Neural progenitor cell (in vitro differentiated cells): ENCODE measurements around the gene DLG2. TPM values are rescaled to one million over a fixed set of nuclear protein-coding genes. Genes with fewer than 3 reads are reported as not detected.

ENCODE experiments used
- DNase-seq: peaks from one replicate; pipeline ENCODE4 v3.0.0-alpha.2; 2016; ENCODE audit warnings: low spot score
- H2AFZ ChIP-seq: fragments of 200-600 bp; sonication (generic); replicated peaks from 2 replicates; pipeline ENCODE4 v1.6.1; 2016; ENCODE audit warnings: antibody characterized with exemption
- H3F3A ChIP-seq: fragments of 200-600 bp; sonication (generic); 2 replicates; pipeline ENCODE4 v1.6.1; 2016; ENCODE audit warnings: antibody characterized with exemption, low read depth
- H3K27ac ChIP-seq: fragments of 200-600 bp; sonication (generic); 2 replicates; pipeline ENCODE4 v1.5.1; 2016; ENCODE audit warnings: mild to moderate bottlenecking
- H3K27me3 ChIP-seq: fragments of 200-600 bp; sonication (generic); 2 replicates; pipeline ENCODE4 v1.6.1; 2016; ENCODE audit warnings: mild to moderate bottlenecking, moderate library complexity
- H3K36me3 ChIP-seq: fragments of 200-600 bp; sonication (generic); 2 replicates; pipeline ENCODE4 v1.5.1; 2016
- H3K4me1 ChIP-seq: fragments of 200-600 bp; sonication (generic); 2 replicates; pipeline ENCODE4 v1.6.1; 2016; ENCODE audit warnings: mixed run types
- H3K4me2 ChIP-seq: fragments of 200-600 bp; sonication (generic); 2 replicates; pipeline ENCODE4 v1.6.1; 2016
- H3K4me3 ChIP-seq: fragments of 200-600 bp; sonication (generic); 2 replicates; pipeline ENCODE4 v1.5.1; 2016
- H3K79me2 ChIP-seq: fragments of 200-600 bp; sonication (generic); 2 replicates; pipeline ENCODE4 v1.6.1; 2016; ENCODE audit warnings: low read depth
- H3K9ac ChIP-seq: fragments of 200-600 bp; sonication (generic); 2 replicates; pipeline ENCODE4 v1.6.1; 2016
- H3K9me3 ChIP-seq: fragments of 200-600 bp; sonication (generic); 2 replicates; pipeline ENCODE4 v1.5.1; 2016; ENCODE audit warnings: low read depth
- H4K20me1 ChIP-seq: fragments of 200-600 bp; sonication (generic); 2 replicates; pipeline ENCODE4 v1.6.1; 2016; ENCODE audit warnings: low read depth
- H3K27ac Mint-ChIP-seq: 3 replicates; pipeline ENCODE4 v1.8.0; 2021; ENCODE audit warnings: mixed read lengths
- H3K27me3 Mint-ChIP-seq: 2 replicates; pipeline ENCODE4 v1.8.0; 2022; ENCODE audit warnings: low read depth, mild to moderate bottlenecking, inconsistent platforms, moderate library complexity, mixed read lengths; ENCODE audit not compliant: insufficient read depth
- H3K36me3 Mint-ChIP-seq: 3 replicates; pipeline ENCODE4 v1.8.0; 2021; ENCODE audit warnings: mixed read lengths
- H3K4me1 Mint-ChIP-seq: 3 replicates; pipeline ENCODE4 v1.8.0; 2021; ENCODE audit warnings: mixed read lengths
- H3K4me3 Mint-ChIP-seq: 3 replicates; pipeline ENCODE4 v1.8.0; 2021; ENCODE audit warnings: mild to moderate bottlenecking, moderate library complexity, mixed read lengths
- H3K9me3 Mint-ChIP-seq: 3 replicates; pipeline ENCODE4 v1.8.0; 2020; ENCODE audit warnings: mixed read lengths
- EZH2 ChIP-seq: fragments of 200-600 bp; sonication (generic); IDR thresholded peaks from 2 replicates; pipeline ENCODE4 v1.6.1; 2017; ENCODE audit warnings: antibody characterized with exemption, mild to moderate bottlenecking, moderate library complexity
- EZH2phosphoT487 ChIP-seq: fragments of 200-600 bp; sonication (generic); IDR thresholded peaks from 2 replicates; pipeline ENCODE4 v1.6.1; 2017; ENCODE audit warnings: antibody characterized with exemption
- total RNA-seq: library from RNA; depleted of rRNA; stranded (reverse); fragments of >200 nt; gene quantifications from 2 replicates; pipeline ENCODE4 v1.2.3, GENCODE V29; 2015; ENCODE audit warnings: low replicate concordance
- TF ChIP-seq, protein P1 (sequence below): fragments of 200-600 bp; sonication (generic); IDR thresholded peaks from 2 replicates; pipeline ENCODE4 v1.5.1; 2017; ENCODE audit warnings: antibody characterized with exemption, mild to moderate bottlenecking

Gene DLG2
- total RNA-seq, 1 donor from 2014 or later: 7.5 TPM

DNA sequence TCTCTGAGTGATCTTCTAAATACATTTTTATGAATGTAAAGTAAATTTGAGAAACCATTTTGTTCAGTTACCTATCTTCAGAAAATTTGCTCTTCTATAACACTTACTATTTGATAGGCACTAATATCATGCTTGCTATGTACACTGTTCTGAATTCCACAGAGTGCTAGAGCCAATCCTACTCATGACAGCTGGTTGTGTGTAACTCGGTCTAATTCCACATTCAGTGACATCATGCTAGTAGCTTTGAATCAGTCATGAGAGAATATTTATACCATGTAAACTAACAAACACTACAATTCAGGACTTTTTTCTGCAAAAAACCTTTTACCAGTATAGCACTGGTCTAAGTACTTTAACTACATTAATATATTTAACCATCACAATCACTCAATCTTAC lies 902.9 kb downstream of the DLG2 start:
- Mint-ChIP-seq H3K4me1 (peaks cover 13% of the 10 kb centered on the region), H3K4me3 (no peak overlapping the region), H3K27ac (no peak overlapping the region), H3K9me3 (no peaks in the 10 kb centered on the region), H3K27me3 (no peaks in the 10 kb centered on the region), H3K36me3 (no peaks in the 10 kb centered on the region)
- Histone ChIP-seq H3K9ac (no peak overlapping the region), H3K79me2 (no peaks in the 10 kb centered on the region), H3K27ac (no peak overlapping the region), H2AFZ (no peak overlapping the region), H3K9me3 (no peaks in the 10 kb centered on the region), H3F3A (peaks cover 11% of the 10 kb centered on the region), H3K36me3 (no peaks in the 10 kb centered on the region), H3K4me2 (no peak overlapping the region), H4K20me1 (no peaks in the 10 kb centered on the region), H3K27me3 (peaks cover 18% of the 10 kb centered on the region), H3K4me3 (no peak overlapping the region), H3K4me1 (no peaks in the 10 kb centered on the region)
- no peak for DNase-seq
- TF ChIP-seq, protein P1, sequence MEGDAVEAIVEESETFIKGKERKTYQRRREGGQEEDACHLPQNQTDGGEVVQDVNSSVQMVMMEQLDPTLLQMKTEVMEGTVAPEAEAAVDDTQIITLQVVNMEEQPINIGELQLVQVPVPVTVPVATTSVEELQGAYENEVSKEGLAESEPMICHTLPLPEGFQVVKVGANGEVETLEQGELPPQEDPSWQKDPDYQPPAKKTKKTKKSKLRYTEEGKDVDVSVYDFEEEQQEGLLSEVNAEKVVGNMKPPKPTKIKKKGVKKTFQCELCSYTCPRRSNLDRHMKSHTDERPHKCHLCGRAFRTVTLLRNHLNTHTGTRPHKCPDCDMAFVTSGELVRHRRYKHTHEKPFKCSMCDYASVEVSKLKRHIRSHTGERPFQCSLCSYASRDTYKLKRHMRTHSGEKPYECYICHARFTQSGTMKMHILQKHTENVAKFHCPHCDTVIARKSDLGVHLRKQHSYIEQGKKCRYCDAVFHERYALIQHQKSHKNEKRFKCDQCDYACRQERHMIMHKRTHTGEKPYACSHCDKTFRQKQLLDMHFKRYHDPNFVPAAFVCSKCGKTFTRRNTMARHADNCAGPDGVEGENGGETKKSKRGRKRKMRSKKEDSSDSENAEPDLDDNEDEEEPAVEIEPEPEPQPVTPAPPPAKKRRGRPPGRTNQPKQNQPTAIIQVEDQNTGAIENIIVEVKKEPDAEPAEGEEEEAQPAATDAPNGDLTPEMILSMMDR: no peak
- TF ChIP-seq EZH2phosphoT487 (no peak), EZH2 (no peak)

- Histone ChIP-seq H3K4me1 (no peaks in the 10 kb centered on the region), H3K4me3 (no peak overlapping the region), H2AFZ (no peak overlapping the region), H3K27ac (no peak overlapping the region), H3K9ac (no peak overlapping the region), H3K79me2 (no peaks in the 10 kb centered on the region), H3K27me3 (peaks cover 28% of the 10 kb centered on the region), H3K36me3 (no peaks in the 10 kb centered on the region), H4K20me1 (no peaks in the 10 kb centered on the region), H3F3A (peaks cover 17% of the 10 kb centered on the region), H3K4me2 (no peak overlapping the region), H3K9me3 (no peaks in the 10 kb centered on the region)
- Mint-ChIP-seq H3K36me3 (no peaks in the 10 kb centered on the region), H3K4me1 (peaks cover 13% of the 10 kb centered on the region), H3K27me3 (no peaks in the 10 kb centered on the region), H3K4me3 (no peak overlapping the region), H3K27ac (no peak overlapping the region), H3K9me3 (no peaks in the 10 kb centered on the region)
- DNase-seq: peak; percentile 69
- TF ChIP-seq, protein P1: peak; percentile 70
- TF ChIP-seq EZH2 (no peak), EZH2phosphoT487 (no peak)
Observed at GRCh38 chr11:84722583-84723108, 904.5 kb downstream of the DLG2 start.

GRCh38 chr11:84721561-84721961 lies 905.6 kb downstream of the DLG2 start:
- no peak overlapping the region for H3K27ac ChIP-seq
- H3K9ac ChIP-seq: no peak overlapping the region
- H3K27me3 Mint-ChIP-seq: no peaks in the 10 kb centered on the region
- H3K36me3 ChIP-seq: no peaks in the 10 kb centered on the region
- no peaks in the 10 kb centered on the region for H3K79me2 ChIP-seq
- H3K4me1 Mint-ChIP-seq: peaks cover 13% of the 10 kb centered on the region
- H3K36me3 Mint-ChIP-seq: no peaks in the 10 kb centered on the region
- no peak overlapping the region for H3K27ac Mint-ChIP-seq
- H3K4me2 ChIP-seq: peak overlapping the region; percentile 81
- H3K4me3 ChIP-seq: no peak overlapping the region
- DNase-seq: no peak
- H2AFZ ChIP-seq: no peak overlapping the region
- no peaks in the 10 kb centered on the region for H3K4me1 ChIP-seq
- peak overlapping the region; percentile 90 for H3K4me3 Mint-ChIP-seq
- no peaks in the 10 kb centered on the region for H3K9me3 ChIP-seq
- H3K27me3 ChIP-seq: peaks cover 28% of the 10 kb centered on the region
- no peaks in the 10 kb centered on the region for H4K20me1 ChIP-seq
- H3K9me3 Mint-ChIP-seq: no peaks in the 10 kb centered on the region
- peaks cover 17% of the 10 kb centered on the region for H3F3A ChIP-seq
- TF ChIP-seq EZH2phosphoT487 (no peak), EZH2 (no peak)
- TF ChIP-seq, protein P1: no peak
